Skeletal muscle cell (primary cell): Measurements from ENCODE around the gene TLE6.
"Not testable (repeated sequence)": the region's sequence is repeated elsewhere in the genome, so short reads cannot be mapped to it uniquely, and the experiment has no call there.

Source experiments
- DNase-seq: peaks from one replicate; pipeline ENCODE4 v3.0.0-alpha.2; 2010; ENCODE audit warnings: low read depth
- H3K4me3 ChIP-seq: 2 replicates; pipeline ENCODE4 v1.5.1; 2011; ENCODE audit warnings: low read depth, mild to moderate bottlenecking, control low read depth, low read length, moderate library complexity

TLE6 gene

GRCh38 chr19:2970201-2970835 is 7.0 kb upstream of the TLE6 start:
- DNase-seq: no peak
- H3K4me3 ChIP-seq: no peak overlapping the region

GRCh38 chr19:2973229-2973628 is 4.1 kb upstream of the TLE6 start:
- DNase-seq: peak; percentile 31
- H3K4me3 ChIP-seq: no peak overlapping the region

- no peak overlapping the region for H3K4me3 ChIP-seq
- DNase-seq: no peak
Observed at GRCh38 chr19:2974342-2975041, 2.9 kb upstream of the TLE6 start.

- DNase-seq: no peak
- H3K4me3 ChIP-seq: peak overlapping the region; percentile 55
Observed at GRCh38 chr19:2976609-2977000, 759 bp upstream of the TLE6 start.

- H3K4me3 ChIP-seq: peak overlapping the region; percentile 17
- DNase-seq: no peak
Observed at GRCh38 chr19:2977746-2978138, 378 bp downstream of the TLE6 start.

- no peak overlapping the region for H3K4me3 ChIP-seq
- DNase-seq: no peak
Observed at GRCh38 chr19:2978166-2978767, 903 bp downstream of the TLE6 start.

- no peak for DNase-seq
- H3K4me3 ChIP-seq: no peak overlapping the region
Observed at GRCh38 chr19:2978772-2979171, 1.4 kb downstream of the TLE6 start.

- H3K4me3 ChIP-seq: no peak overlapping the region
- no peak for DNase-seq
Observed at GRCh38 chr19:2981898-2982297, 4.5 kb downstream of the TLE6 start.

GRCh38 chr19:2982561-2982960 is 5.2 kb downstream of the TLE6 start:
- no peak for DNase-seq
- no peak overlapping the region for H3K4me3 ChIP-seq

GRCh38 chr19:2982983-2983350 is 5.6 kb downstream of the TLE6 start:
- no peak overlapping the region for H3K4me3 ChIP-seq
- peak; percentile 82 for DNase-seq

- DNase-seq: peak; percentile 43
- H3K4me3 ChIP-seq: peak overlapping the region; percentile 38
Observed at GRCh38 chr19:2983351-2984214, 6.2 kb downstream of the TLE6 start.

- H3K4me3 ChIP-seq: peak overlapping the region; percentile 38
- DNase-seq: no peak
Observed at GRCh38 chr19:2984215-2984528, 6.8 kb downstream of the TLE6 start.

- H3K4me3 ChIP-seq: no peak overlapping the region
- DNase-seq: no peak
Observed at GRCh38 chr19:2986951-2987524, 9.7 kb downstream of the TLE6 start.

GRCh38 chr19:2987797-2988196 is 10.4 kb downstream of the TLE6 start:
- no peak overlapping the region for H3K4me3 ChIP-seq
- DNase-seq: no peak

GRCh38 chr19:2988568-2988967 is 11.2 kb downstream of the TLE6 start:
- H3K4me3 ChIP-seq: no peak overlapping the region
- no peak for DNase-seq

- no peak overlapping the region for H3K4me3 ChIP-seq
- DNase-seq: no peak
Observed at GRCh38 chr19:2989236-2989946, 12.0 kb downstream of the TLE6 start.

GRCh38 chr19:2992333-2992732 is 15.0 kb downstream of the TLE6 start:
- H3K4me3 ChIP-seq, DNase-seq: not testable (repeated sequence)

GRCh38 chr19:2992958-2993357 is 15.6 kb downstream of the TLE6 start:
- H3K4me3 ChIP-seq: no peak overlapping the region
- no peak for DNase-seq

- no peak for DNase-seq
- H3K4me3 ChIP-seq: no peak overlapping the region
Observed at GRCh38 chr19:2993579-2993978, 16.2 kb downstream of the TLE6 start.
